Embryonic facial prominence (tissue), 1 donor: ENCODE data around the gene AP2A1.
A peak's percentile ranks its signal among the peaks of the same experiment; 100 is the strongest.

Source experiments
- DNase-seq: peaks from one replicate; pipeline ENCODE4 v3.0.0-alpha.2; 2016; ENCODE audit errors: extremely low spot score

The AP2A1 gene

DNA sequence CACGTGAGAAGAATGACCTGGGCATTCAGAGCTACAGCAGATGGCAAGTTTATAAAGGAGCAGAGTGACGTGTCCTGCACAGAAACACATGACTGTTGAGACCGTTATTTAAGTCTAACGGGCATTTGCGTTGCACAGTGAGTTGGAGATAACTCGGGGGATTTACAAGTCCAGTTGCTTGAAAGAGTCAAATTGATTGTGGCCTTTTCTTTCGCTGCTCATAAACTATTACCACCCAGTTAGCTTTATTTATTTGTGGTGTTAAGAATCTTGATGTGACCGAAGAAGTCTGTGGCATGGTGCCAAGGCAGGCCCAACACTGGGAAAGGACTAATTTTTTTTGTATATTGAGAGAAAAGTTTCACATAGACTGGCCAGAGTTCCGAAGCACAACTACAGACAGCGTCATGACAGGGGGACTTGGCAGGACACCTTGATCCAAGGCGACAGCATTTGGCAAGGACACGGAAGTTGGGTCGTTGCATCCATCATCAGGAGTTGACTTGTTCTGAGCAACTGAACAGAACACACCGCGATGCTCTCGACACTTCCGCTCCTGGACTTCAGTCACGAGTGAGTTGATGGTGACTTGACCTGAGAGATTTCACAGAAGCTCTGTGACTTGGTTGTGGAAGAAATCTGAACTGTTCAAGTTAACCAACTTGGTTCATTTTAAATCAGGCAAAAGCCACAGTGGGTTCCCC is 72.2 kb downstream of the AP2A1 start:
- no peak for DNase-seq

GRCh38 chr19:49839713-49840112 is 72.9 kb downstream of the AP2A1 start:
- DNase-seq, result no peak

DNA sequence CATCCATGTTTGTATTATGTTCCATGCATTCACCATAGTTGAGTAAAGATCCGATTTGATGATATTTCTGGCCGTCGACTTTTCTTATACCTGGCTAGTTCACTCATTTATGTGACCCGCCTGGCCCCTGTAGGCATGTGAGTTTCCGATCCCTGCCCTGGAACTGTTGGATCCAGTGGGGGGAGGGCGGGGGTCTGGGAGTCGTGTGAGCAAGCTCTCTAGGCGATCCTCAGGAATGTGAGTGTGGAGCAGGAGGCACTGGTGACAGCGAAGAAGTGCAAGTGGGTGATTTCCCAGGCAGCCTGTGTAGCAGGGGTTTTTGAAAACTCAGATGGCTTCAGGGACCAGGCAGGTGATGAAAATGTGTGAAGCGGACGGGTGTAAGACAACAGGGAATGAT is 73.5 kb downstream of the AP2A1 start:
- no peak for DNase-seq

- DNase-seq, result no peak
Observed at GRCh38 chr19:49840736-49841249, 74.0 kb downstream of the AP2A1 start.

- DNase-seq, result no peak
Observed at GRCh38 chr19:49843265-49843664, 76.5 kb downstream of the AP2A1 start.

- DNase-seq, result no peak
Observed at GRCh38 chr19:49844138-49845095, 77.6 kb downstream of the AP2A1 start.

- no peak for DNase-seq
Observed at GRCh38 chr19:49845414-49845813, 78.6 kb downstream of the AP2A1 start.

DNA sequence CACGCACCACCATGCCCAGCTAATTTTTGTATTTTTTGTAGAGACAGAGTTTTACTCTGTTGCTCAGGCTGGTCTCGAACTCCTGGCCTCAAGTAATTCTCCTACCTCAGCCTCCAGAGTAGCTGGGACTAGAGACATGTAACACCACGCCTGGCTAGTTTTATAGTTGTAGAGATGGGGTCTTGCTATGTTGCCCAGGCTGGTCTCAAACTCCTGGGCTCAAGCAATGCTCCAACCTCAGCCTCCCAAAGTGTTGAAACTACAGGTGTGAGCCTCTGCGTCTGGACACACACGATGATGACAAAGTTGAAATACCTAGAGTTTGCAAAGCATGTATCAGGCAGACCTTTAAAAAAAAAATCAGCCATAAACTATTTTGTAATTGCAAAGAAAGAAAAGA is 79.6 kb downstream of the AP2A1 start:
- DNase-seq, result no peak

DNA sequence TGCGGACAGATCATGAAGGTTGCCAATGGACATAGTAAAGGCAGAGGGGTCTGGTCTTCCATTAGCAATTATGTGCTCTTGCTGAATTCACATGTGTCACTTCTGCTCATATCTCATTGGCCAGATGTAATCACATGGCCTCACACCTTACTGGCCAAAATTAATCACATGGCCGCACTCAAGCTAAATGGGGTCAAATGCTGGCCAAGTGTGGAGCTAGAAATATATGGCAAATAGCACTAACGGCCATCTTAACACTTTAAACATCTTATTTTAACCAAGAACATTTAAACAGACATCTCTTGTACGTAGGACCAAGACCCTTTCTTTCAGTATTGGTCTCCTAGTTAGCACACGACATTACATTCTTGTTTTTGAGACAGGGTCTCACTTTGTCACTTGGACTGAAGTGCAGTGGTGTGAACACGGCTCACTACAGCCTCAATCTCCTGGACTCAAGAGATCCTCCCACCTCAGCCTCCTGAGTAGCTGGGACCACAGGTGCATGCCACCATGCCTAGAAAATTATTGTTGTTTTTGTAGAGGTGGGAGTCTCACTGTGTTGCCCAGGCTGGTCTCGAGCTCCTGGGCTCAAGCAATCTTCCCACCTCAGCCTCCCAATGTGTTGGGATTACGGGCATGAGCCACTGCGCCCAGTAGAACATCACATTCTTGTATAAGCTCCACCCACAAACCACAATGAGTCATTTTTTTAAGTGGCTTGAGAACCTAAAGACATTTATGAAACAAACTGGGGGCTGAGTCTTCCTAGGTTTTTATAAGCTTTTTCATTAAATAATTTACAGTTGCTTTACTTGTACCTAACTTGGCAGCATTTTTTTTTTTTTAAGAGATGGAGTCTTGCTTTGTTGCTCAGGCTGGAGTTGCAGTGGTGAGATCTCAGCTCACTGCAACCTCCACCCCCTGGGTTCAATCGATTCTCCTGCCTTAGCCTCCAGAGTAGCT is 81.2 kb downstream of the AP2A1 start:
- no peak for DNase-seq

GRCh38 chr19:49848938-49849337 is 82.1 kb downstream of the AP2A1 start:
- DNase-seq, result no peak

DNA sequence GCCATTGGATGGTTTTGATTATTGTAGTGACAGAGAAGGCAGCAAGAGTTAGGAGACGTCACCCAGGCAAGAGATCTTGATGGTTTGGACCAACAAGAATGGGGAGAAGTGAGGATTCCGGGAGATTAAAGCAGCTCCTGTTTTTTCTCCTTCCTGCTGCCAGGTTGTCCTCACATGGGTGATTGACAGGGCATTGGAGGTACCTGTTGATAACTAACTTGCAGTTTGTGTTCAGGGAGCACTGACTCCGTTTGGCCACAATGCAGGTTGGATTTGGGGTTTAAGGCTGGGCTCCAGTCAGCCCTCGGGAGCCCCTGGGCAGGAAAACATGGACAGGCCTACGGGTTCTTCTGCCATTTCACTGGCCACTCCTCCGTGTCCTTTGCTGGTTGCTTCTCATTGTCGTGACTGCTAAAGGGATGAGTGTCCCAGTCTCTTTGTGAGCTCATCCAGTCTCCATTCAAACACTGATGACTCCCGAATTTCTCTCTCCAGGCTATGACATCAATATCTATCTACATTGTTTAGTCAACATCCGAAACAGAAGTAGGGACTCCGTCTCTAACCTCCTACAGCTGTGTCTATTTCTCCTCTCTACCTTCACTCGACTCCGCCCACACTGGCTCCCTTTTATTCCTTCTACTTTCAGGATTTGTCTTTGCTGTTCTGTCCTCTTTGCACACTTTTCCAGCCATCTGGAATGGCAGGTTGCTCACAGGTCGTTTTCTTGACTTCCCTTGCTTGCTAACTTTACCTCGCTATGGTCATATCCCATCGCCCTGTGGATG is 82.8 kb downstream of the AP2A1 start:
- DNase-seq, result no peak

GRCh38 chr19:49850221-49850486 is 83.4 kb downstream of the AP2A1 start:
- no peak for DNase-seq

DNA sequence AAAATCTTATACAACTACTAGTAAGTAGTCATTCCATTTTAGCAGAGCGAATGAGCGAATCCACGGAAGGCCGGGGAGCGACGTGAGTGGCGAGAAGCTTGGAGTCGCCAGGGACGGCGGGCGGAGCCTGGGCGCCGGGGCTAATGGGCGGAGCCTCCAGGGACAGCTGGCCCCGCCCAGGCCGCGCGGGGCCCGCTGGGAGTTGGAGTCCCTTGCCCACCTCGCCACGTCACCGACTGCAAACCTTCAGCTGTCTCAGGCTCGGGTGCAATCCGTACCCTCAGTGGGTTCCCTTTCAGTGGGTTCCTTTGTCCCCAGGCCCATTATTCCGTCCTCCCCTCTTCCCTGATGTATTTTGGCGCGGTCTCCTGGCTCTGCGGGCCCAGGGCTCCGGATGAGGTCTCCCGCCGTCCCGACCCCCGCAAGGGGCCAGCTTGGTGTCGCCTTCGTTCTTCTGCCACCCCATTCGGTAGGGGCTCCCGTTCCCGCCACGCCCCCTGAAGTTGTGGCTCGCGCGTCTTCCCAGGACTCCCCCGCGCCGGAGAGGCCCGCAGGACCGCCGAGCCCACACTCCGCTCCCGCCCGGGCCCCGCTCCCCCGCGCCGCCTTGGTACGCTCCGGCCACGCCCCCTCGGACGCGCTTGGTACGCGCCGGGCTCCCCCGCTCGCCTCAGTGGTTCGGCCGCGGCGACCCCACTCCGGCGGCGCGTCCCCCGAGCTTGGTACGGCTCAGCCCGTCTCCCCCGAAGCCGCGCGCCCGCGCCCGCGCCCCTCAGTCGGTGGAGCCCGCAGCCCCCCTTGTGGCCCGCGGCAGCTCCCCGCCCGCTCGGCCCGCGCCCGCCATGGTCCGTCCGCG is 83.9 kb downstream of the AP2A1 start, which contains the start of gene PTOV1:
PTOV1 (plus strand) TSS at position 673 of the 856 bp plus-strand sequence.
- peak; percentile 77 for DNase-seq

- peak; percentile 48 for DNase-seq
Observed at GRCh38 chr19:49851456-49852259, 84.9 kb downstream of the AP2A1 start.

DNA sequence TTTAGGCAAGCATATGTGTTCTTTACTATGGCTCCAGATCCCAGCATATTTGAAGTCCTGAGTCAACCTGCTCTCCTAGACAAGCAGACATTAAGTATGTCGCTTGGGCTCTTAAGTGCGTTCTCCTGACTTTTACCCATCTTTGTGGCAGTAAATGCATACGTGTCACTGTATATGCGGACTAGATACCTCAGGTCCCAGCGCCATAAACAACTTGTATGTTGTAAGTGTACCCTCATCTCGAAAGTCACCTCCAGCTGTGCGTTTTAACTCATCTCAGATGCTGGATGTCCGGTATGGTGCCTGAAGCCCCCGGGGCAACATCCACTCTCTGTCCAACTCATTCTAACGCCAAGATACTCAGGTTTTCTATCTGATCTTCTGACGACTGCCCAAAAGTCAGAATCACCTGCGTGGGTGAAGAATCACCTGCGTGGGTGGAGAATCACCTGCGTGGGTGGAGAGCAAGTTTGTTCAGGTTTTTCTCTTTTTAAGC is 85.9 kb downstream of the AP2A1 start:
- no peak for DNase-seq

- DNase-seq, result no peak
Observed at GRCh38 chr19:49853852-49854377, 87.1 kb downstream of the AP2A1 start.

- DNase-seq, result no peak
Observed at GRCh38 chr19:49854378-49855263, 87.8 kb downstream of the AP2A1 start.

DNA sequence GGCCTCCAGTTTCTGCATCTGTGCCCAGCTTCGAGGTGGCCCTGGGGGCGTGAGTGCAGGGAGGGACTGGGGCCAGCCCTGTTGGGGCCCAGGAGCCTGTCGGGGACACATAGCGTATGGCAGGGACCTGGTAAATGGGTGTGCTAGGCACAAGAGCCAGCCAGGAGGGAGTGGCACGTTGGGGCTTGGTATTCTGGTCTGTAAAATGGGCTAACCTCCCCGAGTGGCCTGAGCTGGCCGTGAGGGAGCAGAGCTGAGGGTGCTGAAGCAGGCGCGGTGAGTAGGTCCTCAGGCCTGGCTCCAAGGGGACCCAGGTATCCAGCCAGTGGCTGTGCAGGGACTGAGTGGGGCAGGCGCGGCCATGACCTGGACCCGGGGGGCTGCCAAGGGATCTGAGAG is 88.5 kb downstream of the AP2A1 start:
- DNase-seq, result no peak
